Measurements from ENCODE around the gene TSFM.

TSFM gene

GRCh38 chr12:57746025-57746424 is 36.6 kb upstream of the TSFM start:
- no peak for DNase-seq

GRCh38 chr12:57749061-57749460 is 33.5 kb upstream of the TSFM start:
- no peak for DNase-seq

- no peak for DNase-seq
Measured at GRCh38 chr12:57750561-57751431, 31.8 kb upstream of the TSFM start.

- no peak for DNase-seq
Measured at GRCh38 chr12:57751432-57751787, 31.2 kb upstream of the TSFM start.

- peak; percentile 99 for DNase-seq
Measured at GRCh38 chr12:57751788-57752667, 30.6 kb upstream of the TSFM start, which contains the start of gene CDK4. CDK4 (minus strand) TSS chr12:57752310; CDS start chr12:57751717, 593 bp downstream.

- no peak for DNase-seq
Measured at GRCh38 chr12:57752668-57753000, 30.0 kb upstream of the TSFM start.

GRCh38 chr12:57753756-57754337 is 28.7 kb upstream of the TSFM start:
- DNase-seq: no peak

- no peak for DNase-seq
Measured at GRCh38 chr12:57754411-57755193, 28.0 kb upstream of the TSFM start, which contains the start of gene MARCHF9. MARCHF9 (plus strand) TSS chr12:57755103; CDS start chr12:57755529, 426 bp downstream.

- no peak for DNase-seq
Measured at GRCh38 chr12:57755194-57755453, 27.5 kb upstream of the TSFM start.

- DNase-seq: no peak
Measured at GRCh38 chr12:57755454-57756372, 26.9 kb upstream of the TSFM start.

- peak; percentile 48 to 61 for DNase-seq
Measured at GRCh38 chr12:57756406-57757341, 25.9 kb upstream of the TSFM start.

- no peak for DNase-seq
Measured at GRCh38 chr12:57757771-57758170, 24.8 kb upstream of the TSFM start.

GRCh38 chr12:57758552-57759359 is 23.8 kb upstream of the TSFM start:
- DNase-seq: no peak

GRCh38 chr12:57759360-57759980 is 23.1 kb upstream of the TSFM start:
- DNase-seq: no peak

GRCh38 chr12:57760347-57760982 is 22.1 kb upstream of the TSFM start:
- DNase-seq: no peak

- no peak for DNase-seq
Measured at GRCh38 chr12:57761391-57761998, 21.1 kb upstream of the TSFM start.

GRCh38 chr12:57762463-57762862 is 20.1 kb upstream of the TSFM start:
- no peak for DNase-seq
